Endothelial cell of umbilical vein (primary cell): Measurements from ENCODE around the gene XRN2. TPM values are rescaled to one million over a fixed set of nuclear protein-coding genes. Genes with fewer than 3 reads are reported as not detected.

ENCODE experiments used
- BruUV-seq: library from RNA; stranded (reverse); fragments of 400-500 nt; replicated peaks from 2 replicates; lab custom pipeline; 2021; lab: Mats Ljungman, UMichigan
- CTCF ChIA-PET: fragments of 300-600, 350-600 bp; sonication (Branson Sonifier 250); formaldehyde crosslinking; loops from one replicate; lab custom pipeline; 2021; ENCODE audit warnings: antibody characterized with exemption, inconsistent platforms; lab: Charles Lee
- POLR2A ChIA-PET: fragments of 300-600, 350-600 bp; sonication (Branson Sonifier 250); formaldehyde crosslinking; loops from one replicate; lab custom pipeline; 2021; ENCODE audit warnings: antibody characterized with exemption, inconsistent platforms; lab: Charles Lee
- DNase-seq: peaks from one replicate; pipeline ENCODE4 v3.0.0-alpha.2; 2011; ENCODE audit warnings: low read depth, low spot score
- FAIRE-seq: peaks from 2 replicates; lab custom pipeline; 2011; peaks lifted over from hg19 to GRCh38; lab: Jason Lieb, UNC
- H2AFZ ChIP-seq: 2 replicates; pipeline ENCODE4 v1.6.0; 2012; ENCODE audit warnings: low read depth, low read length, control low read depth, inconsistent platforms
- H3K27ac ChIP-seq: 2 replicates; pipeline ENCODE4 v1.5.1; 2011; ENCODE audit warnings: low read depth, mild to moderate bottlenecking, control low read depth, low read length, moderate library complexity; ENCODE audit not compliant: insufficient read depth
- H3K27me3 ChIP-seq, 2 experiments: 2 replicates each; pipeline versions ENCODE4 v1.6.0 to v1.6.1; 2011; ENCODE audit warnings: low read length in 2 of 2, mixed read lengths in 1 of 2; ENCODE audit not compliant: control insufficient read depth in 2 of 2, insufficient read depth in 2 of 2
- H3K36me3 ChIP-seq, 2 experiments: 2 replicates in 1 of 2; 3 replicates in 1 of 2; pipeline ENCODE4 v1.5.1; 2011; ENCODE audit warnings: low read length in 2 of 2, mild to moderate bottlenecking in 1 of 2, moderate library complexity in 1 of 2; ENCODE audit not compliant: control insufficient read depth in 2 of 2, insufficient read depth in 2 of 2; ENCODE audit errors: extremely low read depth in 1 of 2
- H3K4me1 ChIP-seq: 3 replicates; pipeline ENCODE4 v1.5.1; 2011; ENCODE audit warnings: mild to moderate bottlenecking, low read length; ENCODE audit not compliant: control insufficient read depth, insufficient read depth; ENCODE audit errors: extremely low read depth
- H3K4me2 ChIP-seq: 2 replicates; pipeline ENCODE4 v1.6.1; 2011; ENCODE audit warnings: low read length, control low read depth, mixed read lengths; ENCODE audit not compliant: insufficient read depth
- H3K4me3 ChIP-seq, 3 experiments: fragments of 200-600 bp in 1 of 3; sonication (generic), shearing (Covaris generic) in 1 of 3; replicated peaks in 1 of 3; 2 replicates each; pipeline ENCODE4 v1.5.1; 2011 to 2016; ENCODE audit warnings: control low read depth in 3 of 3, low read length in 3 of 3, mild to moderate bottlenecking in 2 of 3, inconsistent platforms in 1 of 3, low read depth in 1 of 3, moderate library complexity in 1 of 3; ENCODE audit not compliant: insufficient read depth in 1 of 3
- H3K79me2 ChIP-seq: 2 replicates; pipeline ENCODE4 v1.6.0; 2012; ENCODE audit warnings: low read length, inconsistent platforms; ENCODE audit not compliant: control insufficient read depth, insufficient read depth
- H3K9ac ChIP-seq: replicated peaks from 2 replicates; pipeline ENCODE3; 2011; ENCODE audit warnings: low read length, control low read depth; ENCODE audit not compliant: insufficient read depth; ENCODE audit errors: extremely low read depth
- H3K9me1 ChIP-seq: replicated peaks from 3 replicates; pipeline ENCODE4 v1.6.0; 2011; ENCODE audit warnings: mild to moderate bottlenecking, low read length; ENCODE audit not compliant: control insufficient read depth, insufficient read depth; ENCODE audit errors: extremely low read depth
- H3K9me3 ChIP-seq: replicated peaks from 2 replicates; pipeline ENCODE4 v1.5.1; 2012; ENCODE audit warnings: low read length, inconsistent platforms; ENCODE audit not compliant: control insufficient read depth, insufficient read depth
- H4K20me1 ChIP-seq: replicated peaks from 2 replicates; pipeline ENCODE3; 2011; ENCODE audit warnings: mild to moderate bottlenecking, low read length; ENCODE audit not compliant: control insufficient read depth, insufficient read depth; ENCODE audit errors: extremely low read depth
- EZH2 ChIP-seq: IDR thresholded peaks from 2 replicates; pipeline ENCODE4 v1.6.1; 2012; ENCODE audit warnings: borderline replicate concordance, low read depth, mild to moderate bottlenecking, moderate library complexity, low read length, inconsistent platforms; ENCODE audit not compliant: severe bottlenecking
- FOS ChIP-seq: IDR thresholded peaks from 2 replicates; pipeline ENCODE4 v1.6.1; 2011; ENCODE audit warnings: mild to moderate bottlenecking, low read length, moderate library complexity, borderline replicate concordance; ENCODE audit not compliant: insufficient read depth
- GATA2 ChIP-seq: IDR thresholded peaks from 2 replicates; pipeline ENCODE4 v1.7.0; 2011; ENCODE audit warnings: low read depth, mild to moderate bottlenecking, moderate library complexity, mixed read lengths, low read length; ENCODE audit not compliant: insufficient read length, insufficient read depth
- JUN ChIP-seq: IDR thresholded peaks from 2 replicates; pipeline ENCODE4 v1.6.1; 2011; ENCODE audit warnings: borderline replicate concordance, low read depth; ENCODE audit not compliant: insufficient read length, insufficient read depth
- MYC ChIP-seq: IDR thresholded peaks from one replicate; pipeline ENCODE4 v1.6.1; 2011; ENCODE audit warnings: mild to moderate bottlenecking, low read depth, low read length
- POLR2A ChIP-seq: IDR thresholded peaks from 2 replicates; pipeline ENCODE4 v1.6.1; 2012; ENCODE audit warnings: low read depth, mild to moderate bottlenecking, control low read depth, low read length
- POLR2AphosphoS5 ChIP-seq: IDR thresholded peaks from 2 replicates; pipeline ENCODE4 v1.6.1; 2012; ENCODE audit warnings: low read depth, mild to moderate bottlenecking, control low read depth, low read length, moderate library complexity; ENCODE audit not compliant: insufficient read depth
- dilution Hi-C: fragments of 300-500 bp; cut with MboI; formaldehyde crosslinking; loops from one replicate; pipeline ENCODE4 v1.15.0; 2019; ENCODE audit warnings: low sequenced_read_pairs; ENCODE audit not compliant: extremely low pct_ligation_motif_present
- intact Hi-C: fragments of 100-400 bp; cut with micrococcal nuclease; formaldehyde crosslinking; loops from one replicate; pipeline ENCODE4 v1.10.0; 2022
- polyA plus RNA-seq, 4 experiments: library from polyadenylated mRNA; depleted of rRNA in 3 of 4; stranded (reverse) in 3 of 4; unstranded in 1 of 4; fragments of >200 nt; gene quantifications; 2 replicates each; pipeline versions ENCODE4 v1.2.1 to v1.2.3, GENCODE V29; 2011 to 2012; ENCODE audit warnings: missing spikeins in 1 of 4
- total RNA-seq: library from RNA; stranded (reverse); gene quantifications from 2 replicates; pipeline ENCODE4 v1.2.3, GENCODE V29; 2021
- TF ChIP-seq, protein P1 (sequence below), 2 donors: IDR thresholded peaks; 1 replicate in 1 of 2; 2 replicates in 1 of 2; pipeline ENCODE4 v1.5.1; 2011; ENCODE audit warnings: low read length in 2 of 2, mild to moderate bottlenecking in 2 of 2, moderate library complexity in 2 of 2, control low read depth in 1 of 2, inconsistent platforms in 1 of 2, low read depth in 1 of 2; ENCODE audit not compliant: insufficient read depth in 1 of 2; ENCODE audit errors: extremely low read depth in 1 of 2
- TF ChIP-seq, protein P2 (sequence below): IDR thresholded peaks from 2 replicates; pipeline ENCODE4 v1.6.1; 2011; ENCODE audit not compliant: insufficient read depth, insufficient read length

The XRN2 gene
- total and polyA plus RNA-seq, 2 donors (not counting 3 experiments of a cell fraction or from before 2014, with no cell fraction given) = 32.3 to 66.6 TPM

DNA sequence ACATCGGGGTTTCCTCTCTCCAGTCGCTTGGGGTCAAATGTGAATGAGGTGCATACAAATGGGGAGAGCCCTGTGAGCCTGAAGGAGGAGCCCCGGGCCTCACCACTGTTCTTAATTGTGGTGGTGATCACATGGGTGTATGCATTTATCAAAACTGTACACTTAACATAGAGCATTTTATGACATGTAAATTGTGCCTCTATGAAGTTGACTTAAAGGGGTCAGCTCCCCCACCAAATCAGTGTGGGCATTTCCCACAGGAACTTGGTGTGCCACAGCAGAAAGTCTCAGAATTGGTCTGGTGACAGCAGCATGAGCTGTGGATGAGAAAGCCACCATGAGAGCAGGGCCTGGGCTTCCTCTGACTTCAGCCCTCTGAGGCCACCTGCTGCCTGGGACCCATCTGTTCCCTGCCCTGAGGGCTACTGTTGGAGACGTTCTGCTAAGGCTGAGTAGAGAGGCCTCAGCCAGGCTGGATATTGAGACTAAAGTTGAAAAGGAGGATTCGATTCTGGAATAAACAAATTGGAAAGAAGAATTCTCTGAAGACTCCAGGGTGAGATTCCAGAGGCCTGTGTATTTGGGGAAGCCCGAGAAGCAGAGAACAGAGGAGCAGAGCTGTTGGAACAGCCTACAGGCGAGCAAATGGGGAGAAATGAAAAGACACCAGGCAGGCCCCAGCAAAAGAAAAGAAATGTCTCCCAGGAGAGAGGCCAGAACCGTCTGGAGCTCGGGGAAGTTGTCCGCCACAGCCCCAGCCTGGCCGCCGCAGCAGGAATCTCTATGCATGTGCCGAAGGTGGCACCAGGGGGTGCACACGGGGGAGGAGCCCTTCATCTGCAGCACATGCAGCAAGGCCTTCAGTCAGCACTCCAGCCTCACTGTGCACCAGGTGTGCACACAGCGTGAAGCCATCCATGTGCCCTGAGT lies 37.6 kb upstream of the XRN2 start:
- no peaks in the 10 kb centered on the region for H4K20me1 ChIP-seq
- peaks cover 0 to 1% of the 10 kb centered on the region in 2 experiments for H3K27me3 ChIP-seq
- dilution Hi-C loops = no loop called here
- no peaks in the 10 kb centered on the region for H3K9me3 ChIP-seq
- no peak for FAIRE-seq
- BruUV-seq = no TSS peak
- H3K9me1 ChIP-seq = no peaks in the 10 kb centered on the region
- H3K27ac ChIP-seq = no peak overlapping the region
- DNase-seq = no peak
- H3K79me2 ChIP-seq = no peaks in the 10 kb centered on the region
- H3K9ac ChIP-seq = no peak overlapping the region
- no peak for TF ChIP-seq POLR2AphosphoS5
- no peak for TF ChIP-seq EZH2
- TF ChIP-seq, protein P1, sequence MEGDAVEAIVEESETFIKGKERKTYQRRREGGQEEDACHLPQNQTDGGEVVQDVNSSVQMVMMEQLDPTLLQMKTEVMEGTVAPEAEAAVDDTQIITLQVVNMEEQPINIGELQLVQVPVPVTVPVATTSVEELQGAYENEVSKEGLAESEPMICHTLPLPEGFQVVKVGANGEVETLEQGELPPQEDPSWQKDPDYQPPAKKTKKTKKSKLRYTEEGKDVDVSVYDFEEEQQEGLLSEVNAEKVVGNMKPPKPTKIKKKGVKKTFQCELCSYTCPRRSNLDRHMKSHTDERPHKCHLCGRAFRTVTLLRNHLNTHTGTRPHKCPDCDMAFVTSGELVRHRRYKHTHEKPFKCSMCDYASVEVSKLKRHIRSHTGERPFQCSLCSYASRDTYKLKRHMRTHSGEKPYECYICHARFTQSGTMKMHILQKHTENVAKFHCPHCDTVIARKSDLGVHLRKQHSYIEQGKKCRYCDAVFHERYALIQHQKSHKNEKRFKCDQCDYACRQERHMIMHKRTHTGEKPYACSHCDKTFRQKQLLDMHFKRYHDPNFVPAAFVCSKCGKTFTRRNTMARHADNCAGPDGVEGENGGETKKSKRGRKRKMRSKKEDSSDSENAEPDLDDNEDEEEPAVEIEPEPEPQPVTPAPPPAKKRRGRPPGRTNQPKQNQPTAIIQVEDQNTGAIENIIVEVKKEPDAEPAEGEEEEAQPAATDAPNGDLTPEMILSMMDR (IDR thresholded peaks at IDR 0.05; ENCODE audit: extremely low read depth in 1 of 2, insufficient read depth in 1 of 2, low read depth in 1 of 2, low read length in 2 of 2) = no peak
- TF ChIP-seq POLR2A = no peak
- TF ChIP-seq JUN = no peak
- TF ChIP-seq, protein P2, sequence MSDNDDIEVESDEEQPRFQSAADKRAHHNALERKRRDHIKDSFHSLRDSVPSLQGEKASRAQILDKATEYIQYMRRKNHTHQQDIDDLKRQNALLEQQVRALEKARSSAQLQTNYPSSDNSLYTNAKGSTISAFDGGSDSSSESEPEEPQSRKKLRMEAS = no peak
- TF ChIP-seq GATA2 = no peak
- no peak for TF ChIP-seq FOS
- TF ChIP-seq MYC = no peak
- H2AFZ ChIP-seq = no peak overlapping the region
- H3K4me3 ChIP-seq = no peak overlapping the region
- no peaks in the 10 kb centered on the region for H3K4me1 ChIP-seq
- no peak overlapping the region for H3K4me2 ChIP-seq
- ChIA-PET POLR2A (no interaction called here), CTCF (interaction anchor here (1.2 to 1.7 kb wide), 2 partner anchors 11 to 239 kb away, joined by 3 to 4 read pairs; no protein-coding TSS in a partner anchor)
- H3K36me3 ChIP-seq = no peaks in the 10 kb centered on the region
- intact Hi-C loops = no loop called here
